ENCODE results near the gene D2HGDH.

DNA sequence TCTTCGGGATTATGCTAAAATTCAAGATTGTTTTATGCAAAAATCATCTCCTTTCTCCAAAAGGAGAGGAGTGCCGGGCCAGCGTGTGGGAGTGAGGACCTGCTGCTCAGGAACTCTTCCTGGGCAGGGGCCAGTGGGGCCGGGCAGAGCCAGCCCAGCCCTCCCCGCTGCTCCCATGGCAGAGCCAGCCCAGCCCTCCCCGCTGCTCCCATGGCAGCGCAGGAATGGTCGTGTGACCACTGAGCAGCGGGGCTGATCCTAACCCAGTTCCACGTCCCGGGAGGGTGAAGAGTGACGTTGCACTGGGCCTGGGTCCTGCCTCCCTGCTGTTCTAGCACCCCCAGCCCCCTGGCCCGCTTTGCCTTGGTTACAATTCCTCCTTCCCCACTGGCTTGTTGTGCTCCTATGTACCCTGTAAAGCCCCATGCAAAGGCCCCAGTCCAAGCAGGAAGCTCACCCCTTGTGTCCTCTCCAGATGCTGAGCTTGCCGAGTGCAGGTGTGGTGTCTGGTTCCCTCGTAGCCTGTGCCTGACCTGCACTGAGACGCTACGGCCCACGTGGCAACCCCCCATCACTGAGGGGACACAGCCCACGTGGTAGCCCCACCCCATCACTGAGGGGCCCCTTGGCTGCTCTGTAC lies 63.1 kb downstream of the D2HGDH start:
- TF ChIP-seq, protein P1, sequence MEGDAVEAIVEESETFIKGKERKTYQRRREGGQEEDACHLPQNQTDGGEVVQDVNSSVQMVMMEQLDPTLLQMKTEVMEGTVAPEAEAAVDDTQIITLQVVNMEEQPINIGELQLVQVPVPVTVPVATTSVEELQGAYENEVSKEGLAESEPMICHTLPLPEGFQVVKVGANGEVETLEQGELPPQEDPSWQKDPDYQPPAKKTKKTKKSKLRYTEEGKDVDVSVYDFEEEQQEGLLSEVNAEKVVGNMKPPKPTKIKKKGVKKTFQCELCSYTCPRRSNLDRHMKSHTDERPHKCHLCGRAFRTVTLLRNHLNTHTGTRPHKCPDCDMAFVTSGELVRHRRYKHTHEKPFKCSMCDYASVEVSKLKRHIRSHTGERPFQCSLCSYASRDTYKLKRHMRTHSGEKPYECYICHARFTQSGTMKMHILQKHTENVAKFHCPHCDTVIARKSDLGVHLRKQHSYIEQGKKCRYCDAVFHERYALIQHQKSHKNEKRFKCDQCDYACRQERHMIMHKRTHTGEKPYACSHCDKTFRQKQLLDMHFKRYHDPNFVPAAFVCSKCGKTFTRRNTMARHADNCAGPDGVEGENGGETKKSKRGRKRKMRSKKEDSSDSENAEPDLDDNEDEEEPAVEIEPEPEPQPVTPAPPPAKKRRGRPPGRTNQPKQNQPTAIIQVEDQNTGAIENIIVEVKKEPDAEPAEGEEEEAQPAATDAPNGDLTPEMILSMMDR (IDR thresholded peaks at IDR 0.05 in 2 of 3, conservative IDR thresholded peaks at IDR 0.05 in 1 of 3; ENCODE audit: control insufficient read depth in 2 of 3, extremely low read depth in 1 of 3, insufficient read depth in 1 of 3, low read depth in 3 of 3, low read length in 3 of 3), result no peak
- TF ChIP-seq PAX5 (IDR thresholded peaks at IDR 0.05; ENCODE audit: borderline replicate concordance, low read depth, low read length) (no peak), EZH2 (IDR thresholded peaks at IDR 0.05; ENCODE audit: borderline replicate concordance, control insufficient read depth, low read depth, low read length) (no peak), RCOR1 (conservative IDR thresholded peaks at IDR 0.05; ENCODE audit: low read depth, low read length) (no peak), EP300 (IDR thresholded peaks at IDR 0.05; ENCODE audit: borderline replicate concordance in 1 of 2, control insufficient read depth in 1 of 2, low read depth in 2 of 2, low read length in 2 of 2) (no peak), EGR1 (IDR thresholded peaks at IDR 0.05; ENCODE audit: borderline replicate concordance in 1 of 2, low read depth in 2 of 2, low read length in 2 of 2) (no peak), BCL11A (IDR thresholded peaks at IDR 0.05; ENCODE audit: low read depth, low read length) (no peak), NR2C1 (IDR thresholded peaks at IDR 0.05) (no peak), SRF (IDR thresholded peaks at IDR 0.05; ENCODE audit: low read depth in 2 of 2, low read length in 2 of 2) (no peak)
